Measurements from ENCODE around the gene TRIM75. TPM values are rescaled to one million over a fixed set of nuclear protein-coding genes. Genes with fewer than 3 reads are reported as not detected.
A peak's percentile ranks its signal among the peaks of the same experiment; 100 is the strongest.

The TRIM75 gene
- polyA plus RNA-seq, 3 donors: not detected

DNA sequence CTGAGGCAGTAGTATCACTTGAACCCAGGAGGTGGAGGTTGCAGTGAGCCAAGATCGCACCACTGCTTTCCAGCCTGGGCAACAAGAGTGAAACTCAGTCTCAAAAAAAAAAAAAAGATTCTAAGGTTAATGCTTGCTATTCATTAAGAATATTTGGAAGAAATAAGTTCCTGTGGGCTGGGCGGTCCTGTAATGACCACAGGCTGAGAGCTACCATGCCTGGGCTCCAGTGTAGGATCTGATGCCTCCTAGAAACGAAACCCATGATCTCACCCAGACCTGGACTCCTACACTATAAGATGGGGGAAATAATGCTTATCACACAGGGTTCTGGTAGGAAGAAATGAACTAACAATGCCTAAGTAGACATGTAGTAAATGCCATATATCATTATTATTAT lies 41.2 kb downstream of the TRIM75 start:
- Mint-ChIP-seq H3K4me1 (no peaks in the 10 kb centered on the region), H3K9me3 (peaks cover 0 to 1% (median 0%) of the 10 kb centered on the region in 7 donors), H3K36me3 (peaks cover 43 to 85% of the 10 kb centered on the region in 2 donors), H3K27me3 (ENCODE audit: low read depth in 3 of 3) (no peaks in the 10 kb centered on the region), H3K4me3 (no peak overlapping the region), H3K27ac (peak overlapping the region in 1 of 7 donors; percentile 41)
- no peak for DNase-seq
- H3K27ac ChIP-seq (ENCODE audit: low read depth in 1 of 2, low read length in 2 of 2): no peak overlapping the region
- H3K36me3 ChIP-seq (replicated peaks in 1 of 2; ENCODE audit: control insufficient read depth in 1 of 2, insufficient read depth in 2 of 2, low read length in 2 of 2): peaks cover 49 to 89% of the 10 kb centered on the region in 2 donors
- no peaks in the 10 kb centered on the region for H3K79me2 ChIP-seq (ENCODE audit: insufficient read depth, low read length)
- no peak overlapping the region for H3K9ac ChIP-seq (ENCODE audit: insufficient read depth, low read length, poor library complexity, severe bottlenecking)
- H3K4me1 ChIP-seq (ENCODE audit: control insufficient read depth in 1 of 2, insufficient read depth in 2 of 2, low read length in 2 of 2): no peaks in the 10 kb centered on the region
- TF ChIP-seq, protein P1, sequence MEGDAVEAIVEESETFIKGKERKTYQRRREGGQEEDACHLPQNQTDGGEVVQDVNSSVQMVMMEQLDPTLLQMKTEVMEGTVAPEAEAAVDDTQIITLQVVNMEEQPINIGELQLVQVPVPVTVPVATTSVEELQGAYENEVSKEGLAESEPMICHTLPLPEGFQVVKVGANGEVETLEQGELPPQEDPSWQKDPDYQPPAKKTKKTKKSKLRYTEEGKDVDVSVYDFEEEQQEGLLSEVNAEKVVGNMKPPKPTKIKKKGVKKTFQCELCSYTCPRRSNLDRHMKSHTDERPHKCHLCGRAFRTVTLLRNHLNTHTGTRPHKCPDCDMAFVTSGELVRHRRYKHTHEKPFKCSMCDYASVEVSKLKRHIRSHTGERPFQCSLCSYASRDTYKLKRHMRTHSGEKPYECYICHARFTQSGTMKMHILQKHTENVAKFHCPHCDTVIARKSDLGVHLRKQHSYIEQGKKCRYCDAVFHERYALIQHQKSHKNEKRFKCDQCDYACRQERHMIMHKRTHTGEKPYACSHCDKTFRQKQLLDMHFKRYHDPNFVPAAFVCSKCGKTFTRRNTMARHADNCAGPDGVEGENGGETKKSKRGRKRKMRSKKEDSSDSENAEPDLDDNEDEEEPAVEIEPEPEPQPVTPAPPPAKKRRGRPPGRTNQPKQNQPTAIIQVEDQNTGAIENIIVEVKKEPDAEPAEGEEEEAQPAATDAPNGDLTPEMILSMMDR (IDR thresholded peaks at IDR 0.05): no peak
- no peaks in the 10 kb centered on the region for H3K27me3 ChIP-seq (ENCODE audit: control insufficient read depth in 2 of 2, insufficient read depth in 2 of 2, low read length in 2 of 2)
- no CpG with 5 or more reads among the region's 3 CpGs for WGBS (ENCODE audit: insufficient coverage)
- H3K4me2 ChIP-seq (replicated peaks; ENCODE audit: extremely low read depth, low read length, poor library complexity, severe bottlenecking): no peak overlapping the region
- intact Hi-C loops (cut with micrococcal nuclease): no loop called here
- H3K9me3 ChIP-seq (replicated peaks in 1 of 2; ENCODE audit: control insufficient read depth in 1 of 2, insufficient read depth in 1 of 2, low read length in 2 of 2): no peaks in the 10 kb centered on the region
- no peaks in the 10 kb centered on the region for H4K20me1 ChIP-seq (ENCODE audit: insufficient read depth, low read length)
- no peak overlapping the region for H2AFZ ChIP-seq (ENCODE audit: insufficient read depth, low read depth, low read length, poor library complexity, severe bottlenecking)
- no peak overlapping the region for H3K4me3 ChIP-seq (replicated peaks in 1 of 3; ENCODE audit: low read depth in 2 of 3, low read length in 3 of 3)

DNA sequence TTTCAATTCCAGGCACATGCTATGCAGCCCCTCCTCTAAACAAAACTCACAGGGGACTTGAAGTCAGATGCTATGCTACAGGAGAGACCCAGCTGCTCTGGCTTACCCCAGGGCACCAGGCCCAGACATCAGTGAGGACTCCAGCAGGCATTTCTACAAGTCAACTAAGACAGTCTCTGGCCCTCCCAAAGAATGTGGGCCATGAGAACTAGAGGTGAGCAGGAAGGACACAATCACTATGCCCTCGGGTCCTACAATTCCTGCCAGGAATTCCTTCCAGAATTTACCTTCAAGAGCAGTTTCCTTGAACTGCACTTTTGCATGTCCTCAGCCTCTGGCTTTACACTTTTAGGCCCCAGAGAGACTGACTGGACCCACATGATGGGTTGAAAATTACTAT lies 41.6 kb downstream of the TRIM75 start:
- intact Hi-C loops (cut with micrococcal nuclease): no loop called here

More for the DNA sequence above, 41.6 kb downstream of the TRIM75 start:
- WGBS (ENCODE audit: insufficient coverage): no CpG with 5 or more reads among the region's 1 CpG
- Mint-ChIP-seq H3K36me3 (peaks cover 44 to 85% of the 10 kb centered on the region in 2 donors), H3K4me1 (no peaks in the 10 kb centered on the region), H3K27ac (no peak overlapping the region), H3K9me3 (peaks cover 0 to 1% (median 0%) of the 10 kb centered on the region in 7 donors), H3K27me3 (ENCODE audit: low read depth in 3 of 3) (no peaks in the 10 kb centered on the region), H3K4me3 (no peak overlapping the region)
- no peak overlapping the region for H3K4me2 ChIP-seq (replicated peaks; ENCODE audit: extremely low read depth, low read length, poor library complexity, severe bottlenecking)
- no peak overlapping the region for H3K9ac ChIP-seq (ENCODE audit: insufficient read depth, low read length, poor library complexity, severe bottlenecking)
- no peak overlapping the region for H2AFZ ChIP-seq (ENCODE audit: insufficient read depth, low read depth, low read length, poor library complexity, severe bottlenecking)
- TF ChIP-seq, protein P1 (IDR thresholded peaks at IDR 0.05): no peak
- H3K9me3 ChIP-seq (replicated peaks in 1 of 2; ENCODE audit: control insufficient read depth in 1 of 2, insufficient read depth in 1 of 2, low read length in 2 of 2): no peaks in the 10 kb centered on the region
- no peak for DNase-seq
- no peaks in the 10 kb centered on the region for H3K4me1 ChIP-seq (ENCODE audit: control insufficient read depth in 1 of 2, insufficient read depth in 2 of 2, low read length in 2 of 2)
- H3K27me3 ChIP-seq (ENCODE audit: control insufficient read depth in 2 of 2, insufficient read depth in 2 of 2, low read length in 2 of 2): no peaks in the 10 kb centered on the region
- no peaks in the 10 kb centered on the region for H3K79me2 ChIP-seq (ENCODE audit: insufficient read depth, low read length)
- H3K36me3 ChIP-seq (replicated peaks in 1 of 2; ENCODE audit: control insufficient read depth in 1 of 2, insufficient read depth in 2 of 2, low read length in 2 of 2): peaks cover 51 to 89% of the 10 kb centered on the region in 2 donors
- no peaks in the 10 kb centered on the region for H4K20me1 ChIP-seq (ENCODE audit: insufficient read depth, low read length)
- no peak overlapping the region for H3K4me3 ChIP-seq (replicated peaks in 1 of 3; ENCODE audit: low read depth in 2 of 3, low read length in 3 of 3)
- no peak overlapping the region for H3K27ac ChIP-seq (ENCODE audit: low read depth in 1 of 2, low read length in 2 of 2)
